BJ (cell line): ENCODE results near the gene SLC7A8. TPM values are rescaled to one million over a fixed set of nuclear protein-coding genes. Genes with fewer than 3 reads are reported as not detected.
"Not testable (repeated sequence)": the region's sequence is repeated elsewhere in the genome, so short reads cannot be mapped to it uniquely, and the experiment has no call there.

Experiments
- CTCF ChIA-PET: fragments of 350-600 bp; formaldehyde crosslinking; extraction: SDS; loops from one replicate; lab custom pipeline; 2021; ENCODE audit warnings: antibody characterized with exemption, inconsistent platforms; lab: Yijun Ruan, JAX
- POLR2A ChIA-PET: fragments of 300-600 bp; sonication (Branson Sonifier 250); formaldehyde crosslinking; extraction: SDS; loops from one replicate; lab custom pipeline; 2021; ENCODE audit warnings: antibody characterized with exemption; lab: Charles Lee
- DNase-seq: peaks from one replicate; pipeline ENCODE4 v3.0.0-alpha.2; 2011; ENCODE audit warnings: low read depth
- H3K27me3 ChIP-seq: 2 replicates; pipeline ENCODE4 v1.6.0; 2011; ENCODE audit warnings: low read length; ENCODE audit not compliant: control insufficient read depth, insufficient read depth
- H3K36me3 ChIP-seq: 2 replicates; pipeline ENCODE4 v1.5.1; 2011; ENCODE audit warnings: low read length; ENCODE audit not compliant: control insufficient read depth, insufficient read depth
- H3K4me3 ChIP-seq: 2 replicates; pipeline ENCODE4 v1.5.1; 2011; ENCODE audit warnings: low read depth, mild to moderate bottlenecking, control low read depth, low read length
- polyA plus RNA-seq: library from polyadenylated mRNA; depleted of rRNA; stranded (reverse); fragments of >200 nt; gene quantifications from 2 replicates; pipeline ENCODE4 v1.2.3, GENCODE V29; 2011
- TF ChIP-seq, protein P1 (sequence below): IDR thresholded peaks from 2 replicates; pipeline ENCODE4 v1.5.1; 2011; ENCODE audit warnings: low read depth, mild to moderate bottlenecking, control low read depth, inconsistent platforms, low read length, moderate library complexity; ENCODE audit not compliant: insufficient read depth

SLC7A8 gene
- polyA plus RNA-seq, 1 experiment: 4.6 TPM

GRCh38 chr14:23207146-23207540 is 23.7 kb upstream of the SLC7A8 start:
- CTCF ChIA-PET: interaction anchor here (1.2 to 1.7 kb wide), 4 partner anchors 17 to 120 kb away, joined by 3 to 8 read pairs (median 4); no protein-coding TSS in a partner anchor
- DNase-seq: no peak
- no peaks in the 10 kb centered on the region for H3K36me3 ChIP-seq
- no peak overlapping the region for H3K4me3 ChIP-seq
- TF ChIP-seq, protein P1, sequence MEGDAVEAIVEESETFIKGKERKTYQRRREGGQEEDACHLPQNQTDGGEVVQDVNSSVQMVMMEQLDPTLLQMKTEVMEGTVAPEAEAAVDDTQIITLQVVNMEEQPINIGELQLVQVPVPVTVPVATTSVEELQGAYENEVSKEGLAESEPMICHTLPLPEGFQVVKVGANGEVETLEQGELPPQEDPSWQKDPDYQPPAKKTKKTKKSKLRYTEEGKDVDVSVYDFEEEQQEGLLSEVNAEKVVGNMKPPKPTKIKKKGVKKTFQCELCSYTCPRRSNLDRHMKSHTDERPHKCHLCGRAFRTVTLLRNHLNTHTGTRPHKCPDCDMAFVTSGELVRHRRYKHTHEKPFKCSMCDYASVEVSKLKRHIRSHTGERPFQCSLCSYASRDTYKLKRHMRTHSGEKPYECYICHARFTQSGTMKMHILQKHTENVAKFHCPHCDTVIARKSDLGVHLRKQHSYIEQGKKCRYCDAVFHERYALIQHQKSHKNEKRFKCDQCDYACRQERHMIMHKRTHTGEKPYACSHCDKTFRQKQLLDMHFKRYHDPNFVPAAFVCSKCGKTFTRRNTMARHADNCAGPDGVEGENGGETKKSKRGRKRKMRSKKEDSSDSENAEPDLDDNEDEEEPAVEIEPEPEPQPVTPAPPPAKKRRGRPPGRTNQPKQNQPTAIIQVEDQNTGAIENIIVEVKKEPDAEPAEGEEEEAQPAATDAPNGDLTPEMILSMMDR: no peak
- POLR2A ChIA-PET: no interaction called here
- no peaks in the 10 kb centered on the region for H3K27me3 ChIP-seq

GRCh38 chr14:23206422-23207145 is 23.1 kb upstream of the SLC7A8 start:
- TF ChIP-seq, protein P1: no peak
- ChIA-PET CTCF (interaction anchor here (1.2 to 1.7 kb wide), 4 partner anchors 16 to 120 kb away, joined by 3 to 8 read pairs (median 4); no protein-coding TSS in a partner anchor), POLR2A (no interaction called here)
- Histone ChIP-seq H3K4me3 (no peak overlapping the region), H3K27me3 (no peaks in the 10 kb centered on the region), H3K36me3 (no peaks in the 10 kb centered on the region)
- no peak for DNase-seq

GRCh38 chr14:23202001-23202400 is 18.5 kb upstream of the SLC7A8 start:
- ChIA-PET POLR2A (no interaction called here), CTCF (interaction anchor here (0.8 to 1.9 kb wide), 3 partner anchors 10 to 81 kb away, joined by 3 to 13 read pairs (median 4); no protein-coding TSS in a partner anchor)
- TF ChIP-seq, protein P1: no peak
- no peak overlapping the region for H3K4me3 ChIP-seq
- no peak for DNase-seq
- H3K36me3 ChIP-seq: no peaks in the 10 kb centered on the region
- no peaks in the 10 kb centered on the region for H3K27me3 ChIP-seq

- DNase-seq, POLR2A ChIA-PET, H3K36me3 ChIP-seq, H3K4me3 ChIP-seq, H3K27me3 ChIP-seq: not testable (repeated sequence)
- CTCF ChIA-PET: interaction anchor here (0.7 to 2.5 kb wide), 3 partner anchors 12 to 79 kb away, joined by 3 to 9 read pairs (median 3); no protein-coding TSS in a partner anchor
Measured at GRCh38 chr14:23199141-23199540, 15.7 kb upstream of the SLC7A8 start.

GRCh38 chr14:23196487-23196886 is 13.0 kb upstream of the SLC7A8 start:
- POLR2A ChIA-PET, DNase-seq: not testable (repeated sequence)
- CTCF ChIA-PET: interaction anchor here (1.3 to 2.7 kb wide), 2 partner anchors 10 to 75 kb away, joined by 5 to 19 read pairs; no protein-coding TSS in a partner anchor

DNA sequence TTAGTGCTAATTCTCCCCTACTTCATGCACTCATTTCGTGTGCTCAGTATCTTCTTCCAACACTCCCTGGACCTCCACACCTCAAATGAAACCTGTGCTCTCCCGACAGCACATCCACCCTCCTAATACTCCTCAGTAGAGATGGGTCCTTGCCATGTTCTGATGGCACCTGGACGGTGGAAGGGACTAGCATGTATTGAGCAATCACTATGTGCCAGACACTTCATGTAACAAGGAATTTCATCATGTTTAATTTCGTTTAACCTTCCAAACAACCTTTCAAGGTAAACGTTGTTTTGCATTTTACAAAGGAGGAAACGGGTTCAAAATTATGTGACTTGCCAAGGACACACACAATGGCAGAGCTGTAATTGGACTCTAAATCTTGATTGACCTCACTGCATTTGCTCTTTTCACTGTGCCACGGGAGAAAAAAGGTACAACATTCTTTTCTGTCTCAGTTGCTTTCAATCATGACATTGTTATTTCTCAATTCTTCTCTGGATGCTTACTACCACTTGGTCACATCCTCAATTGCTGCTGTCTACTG is 12.2 kb upstream of the SLC7A8 start:
- Histone ChIP-seq H3K4me3 (no peak overlapping the region), H3K27me3 (no peaks in the 10 kb centered on the region), H3K36me3 (no peaks in the 10 kb centered on the region)
- ChIA-PET POLR2A (no interaction called here), CTCF (interaction anchor here (0.5 to 2.7 kb wide), 6 partner anchors 8 to 201 kb away, joined by 3 to 19 read pairs (median 4); no protein-coding TSS in a partner anchor)
- no peak for DNase-seq
- TF ChIP-seq, protein P1: no peak

More at GRCh38 chr14:23196487-23196886, 13.0 kb upstream of the SLC7A8 start:
- H3K36me3 ChIP-seq, H3K27me3 ChIP-seq, H3K4me3 ChIP-seq: not testable (repeated sequence)
